ENCODE data around the gene CTNNA3. TPM values are rescaled to one million over a fixed set of nuclear protein-coding genes. Genes with fewer than 3 reads are reported as not detected.

CTNNA3 gene
- total RNA-seq, 1 donor from 2014 or later = not detected

DNA sequence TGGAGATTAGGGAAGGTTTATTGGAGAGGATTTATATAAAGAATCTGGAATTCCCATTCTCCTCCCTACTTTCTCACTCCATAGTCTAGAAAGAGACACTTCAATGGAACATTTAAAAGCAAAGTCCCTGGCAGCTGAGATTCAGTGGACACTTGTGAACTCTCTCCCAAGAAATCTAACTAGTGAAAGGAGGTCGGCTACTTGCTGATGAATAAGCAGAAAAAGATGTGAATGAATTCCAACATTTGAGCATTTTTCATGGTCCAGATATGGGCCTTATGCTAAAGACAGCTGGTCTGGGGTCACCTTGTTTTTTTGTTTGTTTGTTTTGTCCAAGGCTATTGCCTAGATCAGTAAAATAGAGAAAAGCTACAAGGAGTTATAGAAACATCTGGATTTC, 911.2 kb downstream of the CTNNA3 start:
- H3K4me3 Mint-ChIP-seq = no peak overlapping the region
- ChIA-PET POLR2A (no interaction called here), CTCF (no interaction called here)
- TF ChIP-seq, protein P1, sequence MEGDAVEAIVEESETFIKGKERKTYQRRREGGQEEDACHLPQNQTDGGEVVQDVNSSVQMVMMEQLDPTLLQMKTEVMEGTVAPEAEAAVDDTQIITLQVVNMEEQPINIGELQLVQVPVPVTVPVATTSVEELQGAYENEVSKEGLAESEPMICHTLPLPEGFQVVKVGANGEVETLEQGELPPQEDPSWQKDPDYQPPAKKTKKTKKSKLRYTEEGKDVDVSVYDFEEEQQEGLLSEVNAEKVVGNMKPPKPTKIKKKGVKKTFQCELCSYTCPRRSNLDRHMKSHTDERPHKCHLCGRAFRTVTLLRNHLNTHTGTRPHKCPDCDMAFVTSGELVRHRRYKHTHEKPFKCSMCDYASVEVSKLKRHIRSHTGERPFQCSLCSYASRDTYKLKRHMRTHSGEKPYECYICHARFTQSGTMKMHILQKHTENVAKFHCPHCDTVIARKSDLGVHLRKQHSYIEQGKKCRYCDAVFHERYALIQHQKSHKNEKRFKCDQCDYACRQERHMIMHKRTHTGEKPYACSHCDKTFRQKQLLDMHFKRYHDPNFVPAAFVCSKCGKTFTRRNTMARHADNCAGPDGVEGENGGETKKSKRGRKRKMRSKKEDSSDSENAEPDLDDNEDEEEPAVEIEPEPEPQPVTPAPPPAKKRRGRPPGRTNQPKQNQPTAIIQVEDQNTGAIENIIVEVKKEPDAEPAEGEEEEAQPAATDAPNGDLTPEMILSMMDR (IDR thresholded peaks at IDR 0.05) = no peak
- H3K27ac Mint-ChIP-seq = no peak overlapping the region
- ATAC-seq (ENCODE audit: low read depth) (no peak), DNase-seq (no peak)
- H3K9me3 Mint-ChIP-seq = no peaks in the 10 kb centered on the region
- intact Hi-C loops (cut with micrococcal nuclease) = no loop called here
- no peaks in the 10 kb centered on the region for H3K36me3 Mint-ChIP-seq (ENCODE audit: low read depth)
- H3K4me1 Mint-ChIP-seq = no peaks in the 10 kb centered on the region
- no peaks in the 10 kb centered on the region for H3K27me3 Mint-ChIP-seq

DNA sequence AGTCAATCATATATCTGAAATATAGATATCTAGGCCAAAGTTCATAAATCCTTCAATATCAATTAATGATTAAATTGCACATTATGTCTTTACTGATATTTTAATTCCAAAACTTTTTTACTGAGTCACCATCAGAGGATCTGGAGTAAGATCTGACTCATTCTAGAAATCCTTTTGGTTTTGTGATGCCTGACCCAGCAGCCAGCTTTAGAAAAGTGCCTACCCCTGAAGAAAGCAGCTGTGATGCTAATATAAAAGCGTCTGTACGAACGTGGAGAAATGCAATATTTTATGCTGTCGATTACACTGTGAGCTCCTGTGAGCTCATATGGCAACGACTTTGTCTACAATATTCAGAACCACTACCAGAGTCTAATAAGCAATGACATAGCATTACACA, 912.7 kb downstream of the CTNNA3 start:
- ATAC-seq (ENCODE audit: low read depth) (no peak), DNase-seq (no peak)
- intact Hi-C loops (cut with micrococcal nuclease) = no loop called here
- Mint-ChIP-seq H3K4me1 (no peaks in the 10 kb centered on the region), H3K4me3 (no peak overlapping the region), H3K27ac (no peak overlapping the region), H3K36me3 (ENCODE audit: low read depth) (no peaks in the 10 kb centered on the region), H3K27me3 (no peaks in the 10 kb centered on the region), H3K9me3 (no peaks in the 10 kb centered on the region)
- TF ChIP-seq, protein P1 (IDR thresholded peaks at IDR 0.05) = no peak
- POLR2A ChIA-PET = no interaction called here
- CTCF ChIA-PET = no interaction called here

DNA sequence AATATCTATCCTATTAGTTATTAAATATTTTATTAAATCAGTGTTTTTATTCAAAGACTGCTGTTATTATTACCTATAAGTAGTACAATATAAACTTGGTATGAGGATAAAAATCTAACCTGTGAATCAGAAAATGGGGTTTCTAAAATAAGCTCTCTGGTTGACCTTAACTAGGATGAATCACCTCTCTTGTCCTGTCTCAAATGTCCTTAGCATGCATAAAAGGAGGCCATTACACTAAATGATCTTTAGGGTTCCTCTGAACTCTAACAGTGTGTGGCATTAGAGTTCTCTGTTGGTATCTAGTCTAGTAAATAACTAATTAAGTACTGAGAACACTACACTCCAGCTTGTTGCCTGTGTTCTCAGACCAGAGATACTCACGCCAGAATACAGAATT, 913.2 kb downstream of the CTNNA3 start:
- no peaks in the 10 kb centered on the region for H3K36me3 Mint-ChIP-seq (ENCODE audit: low read depth)
- ATAC-seq (ENCODE audit: low read depth) (no peak), DNase-seq (no peak)
- no peaks in the 10 kb centered on the region for H3K9me3 Mint-ChIP-seq
- no peak overlapping the region for H3K4me3 Mint-ChIP-seq
- ChIA-PET CTCF (no interaction called here), POLR2A (no interaction called here)
- H3K27me3 Mint-ChIP-seq = no peaks in the 10 kb centered on the region
- TF ChIP-seq, protein P1 (IDR thresholded peaks at IDR 0.05) = no peak
- H3K27ac Mint-ChIP-seq = no peak overlapping the region
- intact Hi-C loops (cut with micrococcal nuclease) = no loop called here
- no peaks in the 10 kb centered on the region for H3K4me1 Mint-ChIP-seq

DNA sequence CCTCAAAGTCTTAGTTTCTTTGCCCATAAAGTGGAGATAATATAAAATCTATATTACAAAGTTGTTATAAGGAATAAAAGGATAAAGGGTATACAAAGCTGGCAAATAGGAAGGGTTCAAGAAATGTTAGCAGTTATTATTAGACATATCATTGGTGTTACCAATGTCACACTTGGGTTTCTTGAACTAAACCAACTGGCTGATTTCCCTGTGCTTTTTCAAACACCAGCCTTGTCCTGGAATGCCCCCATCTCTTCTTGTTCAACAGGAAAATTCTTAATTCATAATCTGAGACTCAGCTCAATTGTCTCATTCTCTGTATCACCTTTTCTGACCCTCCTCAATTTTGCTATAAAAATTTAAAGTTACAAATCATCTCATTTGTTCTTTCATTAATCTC, 913.9 kb downstream of the CTNNA3 start:
- Mint-ChIP-seq H3K27ac (no peak overlapping the region), H3K36me3 (ENCODE audit: low read depth) (no peaks in the 10 kb centered on the region), H3K9me3 (no peaks in the 10 kb centered on the region), H3K4me1 (no peaks in the 10 kb centered on the region), H3K4me3 (no peak overlapping the region), H3K27me3 (no peaks in the 10 kb centered on the region)
- no peak for DNase-seq
- ChIA-PET POLR2A (no interaction called here), CTCF (no interaction called here)
- TF ChIP-seq, protein P1 (IDR thresholded peaks at IDR 0.05) = no peak
- ATAC-seq (ENCODE audit: low read depth) = no peak
- intact Hi-C loops (cut with micrococcal nuclease) = no loop called here

DNA sequence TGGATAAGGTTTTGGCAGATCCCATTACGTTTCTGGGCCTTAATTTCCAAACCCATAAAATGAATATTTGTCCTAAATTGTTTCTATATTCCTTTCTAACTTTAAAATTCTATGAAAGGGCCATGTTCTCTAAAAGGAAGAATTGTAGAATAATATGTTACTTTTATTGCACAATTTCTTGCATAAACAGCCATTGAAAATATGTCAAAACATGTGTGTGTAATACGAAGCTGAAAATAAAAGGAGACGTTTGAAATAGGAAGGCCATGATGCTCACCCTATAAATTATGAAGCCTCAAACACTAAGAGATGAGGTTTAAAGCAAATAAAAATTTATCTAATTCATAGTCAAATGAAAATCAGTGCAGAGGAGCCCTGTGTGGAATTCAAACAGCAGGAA, 915.2 kb downstream of the CTNNA3 start:
- no peaks in the 10 kb centered on the region for H3K27me3 Mint-ChIP-seq
- ChIA-PET POLR2A (no interaction called here), CTCF (no interaction called here)
- H3K4me1 Mint-ChIP-seq = no peaks in the 10 kb centered on the region
- no peak overlapping the region for H3K4me3 Mint-ChIP-seq
- no peak for ATAC-seq (ENCODE audit: low read depth)
- TF ChIP-seq, protein P1 (IDR thresholded peaks at IDR 0.05) = no peak
- H3K9me3 Mint-ChIP-seq = no peaks in the 10 kb centered on the region
- no peaks in the 10 kb centered on the region for H3K36me3 Mint-ChIP-seq (ENCODE audit: low read depth)
- DNase-seq = no peak
- intact Hi-C loops (cut with micrococcal nuclease) = no loop called here
- no peak overlapping the region for H3K27ac Mint-ChIP-seq

Measured in activated B cell treated with CpG ODN at 0.5 μM for 24 hours (primary cell).